Dermis microvascular lymphatic vessel endothelial cell (primary cell): ENCODE data around the gene GAS6. TPM values are rescaled to one million over a fixed set of nuclear protein-coding genes. Genes with fewer than 3 reads are reported as not detected.
"Not testable (repeated sequence)": the region's sequence is repeated elsewhere in the genome, so short reads cannot be mapped to it uniquely, and the experiment has no call there.

ENCODE experiments used
- DNase-seq, 2 donors: peaks; one replicate each; pipeline versions ENCODE4 v3.0.0 to v3.0.0-alpha.2; 2010; ENCODE audit warnings: low read depth in 2 of 2
- total RNA-seq: library from RNA; depleted of rRNA; stranded (reverse); fragments of >200 nt; gene quantifications from 2 replicates; pipeline ENCODE4 v1.2.1, GENCODE V29; 2014

The GAS6 gene
- total RNA-seq, 1 donor from 2014 or later: 58.0 TPM

GRCh38 chr13:113839536-113840204 is 24.2 kb downstream of the GAS6 start:
- no peak for DNase-seq

GRCh38 chr13:113838711-113839201 is 25.1 kb downstream of the GAS6 start:
- no peak for DNase-seq

- DNase-seq: peak; percentile 68 to 96
Measured at GRCh38 chr13:113837560-113838355, 26.1 kb downstream of the GAS6 start.

- DNase-seq: peak; percentile 39 to 84
Measured at GRCh38 chr13:113836768-113837559, 26.9 kb downstream of the GAS6 start.

- DNase-seq: no peak
Measured at GRCh38 chr13:113835461-113836270, 28.2 kb downstream of the GAS6 start.

GRCh38 chr13:113834496-113835200 is 29.2 kb downstream of the GAS6 start:
- DNase-seq: no peak

- DNase-seq: not testable (repeated sequence)
Measured at GRCh38 chr13:113834006-113834405, 29.9 kb downstream of the GAS6 start.

GRCh38 chr13:113833111-113833830 is 30.6 kb downstream of the GAS6 start:
- DNase-seq: no peak

- no peak for DNase-seq
Measured at GRCh38 chr13:113832631-113833030, 31.2 kb downstream of the GAS6 start.

- no peak for DNase-seq
Measured at GRCh38 chr13:113832205-113832604, 31.7 kb downstream of the GAS6 start.

- DNase-seq: no peak
Measured at GRCh38 chr13:113831061-113831460, 32.8 kb downstream of the GAS6 start.

- not testable (repeated sequence) for DNase-seq
Measured at GRCh38 chr13:113830426-113830950, 33.4 kb downstream of the GAS6 start.

GRCh38 chr13:113828282-113828825 is 35.5 kb downstream of the GAS6 start:
- no peak for DNase-seq

- no peak for DNase-seq
Measured at GRCh38 chr13:113827021-113827420, 36.9 kb downstream of the GAS6 start.

- not testable (repeated sequence) for DNase-seq
Measured at GRCh38 chr13:113826446-113826845, 37.4 kb downstream of the GAS6 start.

GRCh38 chr13:113825841-113826240 is 38.0 kb downstream of the GAS6 start:
- no peak for DNase-seq

- no peak for DNase-seq
Measured at GRCh38 chr13:113823771-113824170, 40.1 kb downstream of the GAS6 start.

- DNase-seq: no peak
Measured at GRCh38 chr13:113822956-113823744, 40.7 kb downstream of the GAS6 start.
